NCI-H774 (cell line): ENCODE measurements around the gene EXD3.
"Not testable (repeated sequence)": the region's sequence is repeated elsewhere in the genome, so short reads cannot be mapped to it uniquely, and the experiment has no call there.

Experiments used
- DNase-seq: peaks from one replicate; lab custom pipeline; 2025; lab: John Stamatoyannopoulos, UW

Gene EXD3

GRCh38 chr9:137339908-137340462, 83.0 kb downstream of the EXD3 start:
- not testable (repeated sequence) for DNase-seq

- no peak for DNase-seq
These were observed 83.7 kb downstream of the EXD3 start for GRCh38 chr9:137339045-137339907.

GRCh38 chr9:137336735-137337134, 86.2 kb downstream of the EXD3 start:
- DNase-seq: no peak

GRCh38 chr9:137333016-137333671, 89.8 kb downstream of the EXD3 start:
- no peak for DNase-seq

GRCh38 chr9:137331929-137332328, 91.0 kb downstream of the EXD3 start:
- no peak for DNase-seq

- DNase-seq: no peak
These were observed 92.3 kb downstream of the EXD3 start for GRCh38 chr9:137330689-137331088.

- not testable (repeated sequence) for DNase-seq
These were observed 93.4 kb downstream of the EXD3 start for GRCh38 chr9:137329590-137329989.

GRCh38 chr9:137327641-137328550, 95.1 kb downstream of the EXD3 start:
- not testable (repeated sequence) for DNase-seq

GRCh38 chr9:137326445-137327065, 96.4 kb downstream of the EXD3 start:
- no peak for DNase-seq

GRCh38 chr9:137325799-137326198, 97.2 kb downstream of the EXD3 start:
- DNase-seq: no peak

- DNase-seq: no peak
These were observed 97.8 kb downstream of the EXD3 start for GRCh38 chr9:137325124-137325523.

- DNase-seq: no peak
These were observed 99.2 kb downstream of the EXD3 start for GRCh38 chr9:137323531-137324331.

GRCh38 chr9:137321726-137322361, 101.1 kb downstream of the EXD3 start:
- DNase-seq: no peak

GRCh38 chr9:137320555-137321384, 102.2 kb downstream of the EXD3 start:
- no peak for DNase-seq

- no peak for DNase-seq
These were observed 103.0 kb downstream of the EXD3 start for GRCh38 chr9:137319739-137320551.

GRCh38 chr9:137319011-137319738, 103.8 kb downstream of the EXD3 start:
- DNase-seq: no peak

- no peak for DNase-seq
These were observed 104.4 kb downstream of the EXD3 start for GRCh38 chr9:137318602-137319001.
